Activated T-cell treated with anti-CD3 and anti-CD28 coated beads for 1 hour (primary cell): ENCODE data around the gene AGPAT2.

Experiments
- DNase-seq: peaks from one replicate; pipeline ENCODE4 v3.0.0-alpha.2; 2020; ENCODE audit warnings: low read depth

Gene AGPAT2

GRCh38 chr9:136661641-136662325 lies 25.5 kb downstream of the AGPAT2 start:
- DNase-seq, result no peak

DNA sequence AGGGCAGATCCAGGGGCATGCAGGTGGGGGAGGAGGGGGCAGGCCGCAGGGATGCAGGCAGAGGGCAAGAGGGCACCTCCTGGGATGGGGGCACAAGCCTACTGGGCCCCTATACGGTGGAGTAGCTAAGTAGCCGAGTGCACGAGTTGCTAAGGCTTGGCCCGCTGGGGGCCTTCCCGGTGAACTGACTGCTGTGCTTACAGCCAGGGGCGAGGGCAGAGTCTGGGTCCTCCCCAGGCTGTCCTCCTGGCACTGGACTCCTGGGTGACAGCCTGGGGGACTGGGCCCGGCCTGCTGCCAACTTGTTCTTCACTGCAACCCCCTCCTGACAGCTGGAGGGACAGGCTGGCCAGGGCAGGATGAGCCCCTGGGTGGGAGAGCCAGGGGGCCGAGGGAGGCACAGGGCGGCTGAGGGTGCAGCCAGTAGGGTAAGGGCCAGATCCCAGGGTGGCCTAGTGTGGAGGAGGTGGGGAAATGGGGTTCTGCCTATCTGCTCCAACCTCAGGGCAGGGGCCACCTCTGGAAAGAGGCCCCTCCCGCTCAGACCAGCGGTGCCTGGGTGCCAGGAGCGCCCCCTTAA lies 26.2 kb downstream of the AGPAT2 start:
- no peak for DNase-seq

DNA sequence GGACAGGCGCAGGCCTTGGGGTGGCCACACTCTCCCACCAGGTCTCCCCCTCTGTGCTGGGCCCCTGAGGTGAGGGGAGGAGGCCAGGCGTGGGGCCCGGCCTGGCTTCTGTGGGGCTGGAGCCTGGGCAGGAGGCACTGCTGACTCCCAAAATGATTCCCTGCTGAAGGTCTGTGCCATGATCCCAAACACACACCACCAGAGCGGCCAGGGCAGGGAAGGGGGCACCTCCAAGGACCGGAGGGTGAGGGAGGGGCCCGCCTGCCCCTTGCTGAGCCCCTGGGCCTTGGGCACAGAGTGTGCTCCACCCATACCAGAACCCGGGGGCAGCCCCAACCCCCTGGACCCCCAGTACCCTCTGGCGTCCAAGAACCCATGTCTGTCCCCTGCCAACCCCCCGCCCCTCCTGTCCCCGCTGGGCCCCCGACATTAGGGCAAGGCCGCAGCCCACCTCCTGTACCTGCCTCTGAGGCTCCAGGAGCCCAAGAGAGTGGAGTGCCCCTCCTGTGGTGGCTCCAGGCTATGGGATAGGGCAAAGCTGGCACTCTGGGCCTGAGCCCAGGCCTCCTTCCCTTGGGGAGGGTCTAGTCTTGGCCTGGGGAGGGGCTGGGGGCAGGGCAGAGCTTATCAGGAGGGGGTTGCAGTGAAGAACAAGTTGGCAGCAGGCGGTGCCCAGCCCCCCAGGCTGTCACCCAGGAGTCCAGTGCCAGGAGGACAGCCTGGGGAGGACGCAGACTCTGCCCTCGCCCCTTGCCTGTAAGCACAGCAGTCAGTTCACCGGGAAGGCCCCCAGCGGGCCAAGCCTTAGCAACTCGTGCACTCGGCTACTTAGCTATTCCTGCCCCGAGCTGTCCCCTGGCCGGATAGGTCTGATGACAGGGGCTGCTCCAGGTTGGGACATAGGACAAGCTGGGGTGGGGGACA lies 27.1 kb downstream of the AGPAT2 start:
- no peak for DNase-seq

DNA sequence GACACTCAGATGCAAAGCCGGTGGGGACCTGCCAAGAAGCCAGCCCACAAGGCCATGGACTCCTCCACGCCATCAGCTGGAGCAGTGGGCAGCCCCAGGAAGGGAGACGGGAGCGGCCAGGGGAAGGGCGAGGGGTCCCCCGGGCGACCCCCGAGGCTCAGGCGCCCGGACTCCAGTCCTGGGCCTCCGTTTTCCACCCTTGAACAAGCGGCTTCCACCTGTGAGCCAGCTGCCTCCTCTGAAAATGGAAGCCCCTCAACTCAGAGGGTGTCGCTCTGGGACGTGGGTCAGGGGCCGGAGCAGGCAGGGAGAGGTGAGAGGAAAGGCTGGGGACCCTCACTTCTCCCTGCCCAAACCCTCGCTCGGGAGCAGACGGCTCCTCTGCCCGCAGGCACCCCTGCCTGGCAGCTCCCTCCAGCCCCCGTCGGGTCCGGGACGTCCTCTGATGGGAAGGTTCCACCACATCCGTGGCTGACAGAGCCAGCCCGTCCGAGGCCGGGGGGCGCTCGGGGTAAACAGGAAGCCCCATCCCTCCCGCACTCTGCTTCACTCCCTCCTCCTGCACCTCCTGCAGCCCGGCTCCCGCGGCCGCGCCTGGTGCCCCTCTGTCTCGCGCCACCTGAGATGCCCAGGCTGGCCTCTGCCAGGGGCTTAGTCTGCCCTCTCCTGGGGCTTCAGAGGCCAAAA lies 28.3 kb downstream of the AGPAT2 start:
- no peak for DNase-seq

- no peak for DNase-seq
Measured at GRCh38 chr9:136657974-136658848, 29.0 kb downstream of the AGPAT2 start.

- no peak for DNase-seq
Measured at GRCh38 chr9:136656795-136657611, 30.3 kb downstream of the AGPAT2 start.

- DNase-seq, result no peak
Measured at GRCh38 chr9:136656183-136656738, 31.0 kb downstream of the AGPAT2 start.

DNA sequence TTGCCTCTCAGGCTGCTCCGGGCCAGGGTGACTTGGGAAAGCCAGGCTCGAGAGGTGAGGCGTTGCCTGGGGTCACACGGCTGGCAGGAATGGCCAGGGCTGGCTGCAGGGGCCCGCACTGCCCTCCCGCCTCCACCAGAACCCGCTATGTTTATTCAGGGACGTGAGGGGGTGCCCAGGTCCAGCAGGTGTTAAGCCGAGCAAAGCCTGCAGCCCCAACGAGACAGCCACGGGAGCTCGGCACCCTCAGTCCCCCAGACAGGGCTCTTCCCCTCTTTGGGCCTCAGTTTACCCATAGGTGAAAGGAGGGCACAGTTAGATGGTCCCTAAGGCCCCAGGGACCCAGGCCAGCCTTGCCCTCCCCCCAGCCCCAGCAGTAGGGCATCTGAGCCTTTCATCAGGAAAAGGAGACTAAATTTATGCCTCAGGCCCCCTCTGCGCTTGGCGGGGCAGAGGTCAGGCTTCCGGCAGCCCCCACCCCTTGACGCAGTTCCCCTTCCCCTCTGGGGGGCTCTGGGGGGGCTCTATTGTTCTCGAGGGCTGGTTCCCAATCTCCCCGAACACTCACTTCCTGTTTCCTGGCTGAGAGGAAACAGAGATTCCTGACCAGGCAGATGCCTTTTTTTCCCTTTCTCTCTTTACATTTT lies 31.6 kb downstream of the AGPAT2 start:
- no peak for DNase-seq

DNA sequence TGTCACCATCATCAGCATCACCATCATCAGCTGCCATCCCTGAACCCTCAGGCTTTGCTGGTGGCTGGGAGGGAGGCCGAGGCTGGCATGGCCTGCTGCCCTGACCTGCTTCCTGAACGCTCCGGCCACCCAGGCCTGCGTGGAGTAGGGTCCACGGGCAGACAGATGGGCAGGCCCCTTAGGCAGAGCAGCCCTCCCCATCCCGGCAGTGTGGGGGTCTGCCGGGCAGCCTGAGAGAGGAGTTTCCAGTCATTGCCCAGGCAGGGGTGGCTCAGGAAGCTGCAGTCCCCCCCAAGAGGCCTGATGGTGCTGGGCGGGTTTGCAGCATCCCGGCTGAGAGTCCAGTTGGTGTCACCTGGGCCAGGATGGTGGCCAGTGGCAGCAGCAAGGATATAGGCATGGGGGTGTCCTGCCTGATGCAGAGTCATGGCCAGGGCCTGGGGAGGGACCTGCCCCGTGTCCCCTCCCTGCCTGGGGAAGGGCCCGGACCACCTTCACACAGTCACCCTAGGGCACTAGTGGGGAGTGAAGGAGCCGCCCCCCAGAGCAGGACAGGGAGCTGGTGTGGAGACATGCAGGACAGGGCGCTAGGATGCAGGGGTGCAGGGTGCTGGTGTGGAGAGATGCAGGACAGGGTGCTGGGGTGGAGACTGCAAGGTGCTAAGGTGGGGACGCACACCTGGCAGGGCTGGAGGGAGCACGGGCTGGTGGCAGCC lies 32.3 kb downstream of the AGPAT2 start:
- DNase-seq, result no peak

DNA sequence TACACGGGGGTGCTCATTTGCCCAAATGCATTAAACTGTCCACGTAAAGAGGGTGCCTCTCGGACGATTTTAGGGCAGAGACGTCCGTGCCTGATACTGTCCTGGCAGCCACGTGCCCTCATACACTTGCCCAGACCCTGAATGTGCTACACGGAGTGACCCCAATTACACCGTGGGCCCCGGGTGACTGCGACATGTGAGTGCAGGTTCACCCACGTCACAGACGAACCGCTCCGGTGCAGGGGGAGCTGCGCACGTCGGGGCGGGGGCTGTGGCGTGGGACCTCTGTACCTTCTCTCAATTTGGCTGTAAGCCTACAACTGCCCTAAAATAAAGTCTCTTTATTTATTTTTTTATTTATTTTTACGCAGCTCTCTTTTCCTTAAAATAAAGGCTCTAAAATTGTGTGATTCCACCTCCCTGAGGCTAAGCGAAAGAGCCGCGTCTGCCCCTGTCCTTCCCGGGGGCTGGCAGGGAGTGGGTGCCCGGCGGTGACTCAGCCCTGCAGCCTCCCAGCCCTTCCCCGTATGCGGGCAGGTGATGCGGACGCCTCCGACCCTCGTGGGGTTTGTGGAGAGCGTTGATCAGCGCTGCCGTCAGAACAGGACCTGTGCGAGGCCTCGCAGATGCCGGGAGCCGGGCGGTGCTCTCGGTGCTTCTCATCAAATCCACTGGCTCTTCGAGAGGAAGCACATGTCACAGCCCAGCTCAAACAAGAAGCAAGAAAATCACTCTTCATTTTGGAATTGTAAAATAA lies 33.8 kb downstream of the AGPAT2 start:
- DNase-seq, result no peak

DNA sequence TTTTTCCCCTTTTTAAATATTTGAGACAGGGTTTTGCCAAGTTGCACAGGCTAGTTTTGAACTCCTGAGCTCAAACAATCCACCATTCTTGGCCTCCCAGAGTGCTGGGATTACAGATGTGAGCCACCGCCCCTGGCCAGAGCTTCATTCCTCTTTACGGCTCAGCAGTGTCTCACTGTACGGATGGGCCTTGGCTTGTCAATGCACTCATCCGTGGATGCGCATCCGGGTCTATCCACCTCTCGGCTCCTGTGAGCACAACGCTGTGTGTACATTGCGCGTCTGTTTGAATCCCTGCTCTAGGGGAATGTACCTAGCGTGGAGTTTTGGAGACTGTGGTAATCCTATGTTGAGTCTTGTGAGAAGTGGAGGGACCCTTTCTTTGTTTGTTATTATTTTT lies 35.4 kb downstream of the AGPAT2 start:
- no peak for DNase-seq

DNA sequence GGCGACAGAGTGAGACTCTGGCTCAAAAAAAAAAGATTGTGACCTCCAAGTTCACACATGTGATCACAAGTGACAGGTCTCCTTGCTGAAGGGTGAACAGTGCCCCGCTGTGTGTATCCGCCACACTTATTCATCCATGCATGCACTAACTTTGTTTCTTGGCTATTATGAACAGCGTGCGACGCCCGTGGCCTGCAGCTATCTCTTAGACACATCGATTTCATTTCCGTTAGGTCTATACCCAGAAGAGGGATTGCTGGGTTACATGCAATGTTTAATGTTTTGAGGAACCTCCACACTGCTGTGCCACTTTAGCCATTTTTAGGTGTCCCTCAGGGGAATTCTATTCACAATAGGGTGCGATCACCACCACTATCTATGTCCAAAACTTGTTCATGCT lies 36.6 kb downstream of the AGPAT2 start:
- no peak for DNase-seq

- DNase-seq, result no peak
Measured at GRCh38 chr9:136650021-136650420, 37.2 kb downstream of the AGPAT2 start.

GRCh38 chr9:136648751-136649150 lies 38.5 kb downstream of the AGPAT2 start:
- no peak for DNase-seq

DNA sequence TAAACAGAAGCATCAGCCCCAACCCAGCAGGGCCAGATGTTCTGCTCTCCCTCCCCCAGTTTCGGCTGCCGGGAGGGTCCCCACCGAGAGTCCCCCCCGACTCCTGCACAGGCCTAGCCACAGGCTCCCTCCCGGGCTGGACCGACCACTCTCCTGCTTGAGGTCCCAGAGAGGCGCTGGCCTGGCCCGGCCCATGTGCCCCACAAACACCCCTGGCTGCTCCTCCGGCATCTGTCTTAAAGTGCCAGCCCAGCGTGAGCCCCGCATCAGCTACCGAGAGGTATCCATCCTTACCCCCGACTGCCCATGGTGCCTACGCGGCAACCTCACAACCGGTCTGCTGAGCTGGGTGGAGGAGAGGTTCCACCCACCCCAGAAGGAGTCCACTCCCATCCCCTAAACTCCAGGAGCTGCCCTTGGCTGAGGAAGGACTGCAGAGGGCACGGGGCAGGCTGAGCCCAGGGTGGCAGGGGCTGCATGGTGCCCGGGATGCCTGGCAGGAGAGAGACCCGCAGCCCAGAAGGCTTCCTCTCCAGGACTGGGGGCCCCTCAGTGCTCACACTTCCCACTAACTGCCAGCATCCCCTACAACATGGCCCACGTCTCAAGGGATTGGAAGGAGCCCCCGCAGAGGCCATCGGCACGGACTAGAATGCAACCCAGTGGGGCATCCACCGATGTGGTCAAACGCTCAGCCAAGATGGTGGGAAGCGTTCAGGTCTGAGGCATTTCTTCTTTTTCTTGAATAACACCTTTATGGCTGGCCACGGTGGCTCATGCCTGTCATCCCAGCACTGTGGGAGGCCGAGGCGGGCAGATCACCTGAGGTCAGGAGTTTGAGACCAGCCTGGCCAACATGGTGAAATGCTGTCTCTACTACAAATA lies 40.2 kb downstream of the AGPAT2 start:
- no peak for DNase-seq

GRCh38 chr9:136645903-136646754 lies 41.1 kb downstream of the AGPAT2 start:
- DNase-seq, result no peak
